ENCODE results near the gene ESPN. TPM values are rescaled to one million over a fixed set of nuclear protein-coding genes. Genes with fewer than 3 reads are reported as not detected.

Gene ESPN
- total and polyA plus RNA-seq, 2 of the 4 experiments (the other 2 are of a cell fraction) = under 0.01 to 0.02 TPM

DNA sequence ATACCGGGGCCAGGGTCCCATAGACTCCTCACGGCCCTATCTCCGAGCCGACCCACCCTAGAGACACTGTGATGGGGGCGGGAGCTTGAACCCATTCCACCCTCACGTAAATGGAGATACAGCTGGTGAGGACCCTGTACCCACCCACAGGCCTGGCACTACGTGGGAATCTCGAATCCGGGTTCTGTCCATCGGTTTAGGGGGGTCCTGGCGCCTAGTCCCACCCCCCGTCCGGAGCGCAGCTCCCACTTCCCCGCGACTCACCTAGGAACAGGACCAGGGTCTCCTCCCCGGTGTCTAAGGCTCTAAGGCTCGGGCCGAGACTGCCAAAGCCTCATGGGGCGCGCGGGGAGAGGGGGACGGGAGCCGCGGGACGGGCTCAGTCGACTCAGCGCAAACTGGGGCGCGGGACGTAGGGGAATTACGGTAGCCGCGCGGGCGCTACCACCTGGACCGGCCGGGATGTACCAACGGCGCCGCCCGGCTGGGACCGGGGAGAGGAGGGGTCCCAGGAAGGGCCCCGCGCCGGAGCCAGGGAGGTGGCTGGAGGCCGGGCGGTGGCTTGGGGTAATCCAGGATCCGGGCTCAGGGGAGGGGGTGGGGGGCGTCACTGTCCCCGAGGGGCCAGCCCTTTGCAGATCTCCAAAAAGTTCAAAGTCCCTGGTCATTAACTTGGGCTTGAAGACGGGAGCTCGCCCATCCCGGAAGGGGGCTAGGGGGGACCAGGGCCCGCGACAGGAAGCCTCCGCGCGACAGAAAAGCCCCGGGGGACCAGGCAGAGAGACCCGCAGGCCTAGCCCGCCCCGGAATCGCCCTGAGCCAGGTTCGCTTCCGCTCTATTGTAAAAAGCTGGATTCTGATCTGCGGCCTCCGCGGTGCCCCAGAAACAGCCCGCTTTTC lies 65.9 kb downstream of the ESPN start:
- H3K18ac ChIP-seq (ENCODE audit: low read depth, low read length) = no peak overlapping the region
- peaks cover 0 to 17% of the 10 kb centered on the region in 2 experiments; a peak in 1 of 4 replicates for H3K79me1 ChIP-seq (ENCODE audit: low read depth in 1 of 2, low read length in 2 of 2)
- ATAC-seq (ENCODE audit: low read depth) (peak; percentile 79), DNase-seq (peak; percentile 68)
- peak overlapping the region; percentile 91 for H3K4me2 ChIP-seq (ENCODE audit: low read depth, low read length)
- peak overlapping the region; percentile 65; the same call in 1 of the 2 replicates for H3K23ac ChIP-seq (ENCODE audit: low read depth, low read length)
- in situ Hi-C loops (cut with MboI; ENCODE audit: low sequenced_read_pairs) (loop anchor here (10.0 kb wide), 1 partner anchor 154 kb away; no protein-coding TSS in a partner anchor), intact Hi-C loops (cut with micrococcal nuclease) (loop anchor here (5.0 kb wide), 1 partner anchor 243 kb away; no protein-coding TSS in a partner anchor), dilution Hi-C loops (cut with HindIII; ENCODE audit: low sequenced_read_pairs, unreplicated experiment) (no loop called here)
- peaks cover 12% of the 10 kb centered on the region for H3K4me1 ChIP-seq (ENCODE audit: control insufficient read depth, insufficient read depth, low read length)
- POLR2A ChIA-PET (ENCODE audit: unreplicated experiment) = interaction anchor here (0.5 kb wide), 1 partner anchor 24 kb away, joined by 5 read pairs; no protein-coding TSS in a partner anchor
- no peaks in the 10 kb centered on the region for H3K27me3 ChIP-seq (ENCODE audit: control insufficient read depth, insufficient read depth, low read length)
- H3K14ac ChIP-seq (replicated peaks; ENCODE audit: low read depth, low read length) = peak overlapping the region; percentile 81
- H4K8ac ChIP-seq (ENCODE audit: low read depth in 2 of 2, low read length in 2 of 2) = peak overlapping the region; percentile 46 to 86; a peak in 3 of 4 replicates
- peak overlapping the region; percentile 35; the same call in 1 of the 2 replicates for H4K91ac ChIP-seq (ENCODE audit: insufficient read depth, low read depth, low read length)
- H2AK5ac ChIP-seq (ENCODE audit: low read depth, low read length) = peak overlapping the region; percentile 93
- no peaks in the 10 kb centered on the region for H3K9me3 ChIP-seq (ENCODE audit: control insufficient read depth, insufficient read depth, low read length)
- no peak overlapping the region for H2BK20ac ChIP-seq (ENCODE audit: low read depth, low read length)
- H2BK15ac ChIP-seq (ENCODE audit: low read depth, low read length) = no peak overlapping the region
- H3K9ac ChIP-seq (ENCODE audit: low read depth, low read length) = peak overlapping the region; percentile 71
- peak overlapping the region; percentile 66 for H3K4me3 ChIP-seq (ENCODE audit: insufficient read depth, low read depth, low read length)
- CTCF ChIA-PET = interaction anchor here (1.4 kb wide), 1 partner anchor 10 kb away, joined by 3 read pairs; no protein-coding TSS in a partner anchor
- peak overlapping the region; percentile 53 for H2BK5ac ChIP-seq (ENCODE audit: low read depth, low read length, poor library complexity, severe bottlenecking)
- peak overlapping the region; percentile 80 for H3K27ac ChIP-seq (ENCODE audit: insufficient read depth, low read length)
- H2AK9ac ChIP-seq (replicated peaks; ENCODE audit: low read depth, low read length, poor library complexity) = peak overlapping the region; percentile 99
- peak overlapping the region; percentile 94 for H3K4ac ChIP-seq (ENCODE audit: low read depth, low read length)
- H2BK120ac ChIP-seq (ENCODE audit: low read depth, low read length) = peak overlapping the region; percentile 67
- peaks cover 6% of the 10 kb centered on the region; the same call in 1 of the 2 replicates for H4K20me1 ChIP-seq (ENCODE audit: insufficient read depth, low read length)
- H3K56ac ChIP-seq (ENCODE audit: extremely low read depth, insufficient read depth, low read length) = peak overlapping the region; percentile 2; the same call in 1 of the 2 replicates
- no peaks in the 10 kb centered on the region for H3K36me3 ChIP-seq (ENCODE audit: control insufficient read depth, insufficient read depth, low read length)
- no TSS peak for BruUV-seq (replicated peaks)
- peak overlapping the region; percentile 51 for H4K5ac ChIP-seq (ENCODE audit: low read depth, low read length)
- H3K9me1 ChIP-seq (ENCODE audit: insufficient read depth, low read length) = 0 out of 2 replicates have a peak, but pooled peaks cover 2% of the 10 kb centered on the region
- TF ChIP-seq BHLHE40 (IDR thresholded peaks at IDR 0.05; ENCODE audit: low read depth, low read length) = peak; percentile 90
- peak; percentile 37; the same call in 1 of the 2 replicates for TF ChIP-seq MAZ (IDR thresholded peaks at IDR 0.05; ENCODE audit: borderline replicate concordance, low read depth, low read length)
- peak; percentile 32; the same call in 1 of the 2 replicates for TF ChIP-seq NFE2L2 (IDR thresholded peaks at IDR 0.05; ENCODE audit: low read depth, low read length)
- TF ChIP-seq FOS (IDR thresholded peaks at IDR 0.05; ENCODE audit: low read depth, low read length) = no peak
- TF ChIP-seq, protein P1, sequence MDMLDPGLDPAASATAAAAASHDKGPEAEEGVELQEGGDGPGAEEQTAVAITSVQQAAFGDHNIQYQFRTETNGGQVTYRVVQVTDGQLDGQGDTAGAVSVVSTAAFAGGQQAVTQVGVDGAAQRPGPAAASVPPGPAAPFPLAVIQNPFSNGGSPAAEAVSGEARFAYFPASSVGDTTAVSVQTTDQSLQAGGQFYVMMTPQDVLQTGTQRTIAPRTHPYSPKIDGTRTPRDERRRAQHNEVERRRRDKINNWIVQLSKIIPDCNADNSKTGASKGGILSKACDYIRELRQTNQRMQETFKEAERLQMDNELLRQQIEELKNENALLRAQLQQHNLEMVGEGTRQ (IDR thresholded peaks at IDR 0.05; ENCODE audit: low read depth, low read length) = no peak
- peak; percentile 66 for TF ChIP-seq MAFK (IDR thresholded peaks at IDR 0.05; ENCODE audit: low read depth, low read length)
- peak overlapping the region; percentile 95 for H2AFZ ChIP-seq (replicated peaks; ENCODE audit: low read length, poor library complexity)
- 3% methylated on average over 29 of the region's 70 CpGs; no CpG with 5 or more reads in 1 of the 2 experiments for WGBS, 2 experiments (ENCODE audit: extremely low coverage in 2 of 2, insufficient read length in 1 of 2)
